NCI-H2227 treated with DMSO at 0.1 percent for 48 hours (cell line): Measurements from ENCODE around the gene SNRK.

Experiments used
- DNase-seq: peaks from one replicate; lab custom pipeline; 2025; lab: John Stamatoyannopoulos, UW

The SNRK gene

GRCh38 chr3:43316783-43317460 lies 30.6 kb downstream of the SNRK start:
- no peak for DNase-seq

GRCh38 chr3:43317461-43318316 lies 31.3 kb downstream of the SNRK start:
- no peak for DNase-seq

GRCh38 chr3:43319376-43319775 lies 33.0 kb downstream of the SNRK start:
- no peak for DNase-seq

GRCh38 chr3:43319794-43320193 lies 33.5 kb downstream of the SNRK start:
- DNase-seq = no peak

GRCh38 chr3:43320288-43320687 lies 33.9 kb downstream of the SNRK start:
- DNase-seq = no peak

GRCh38 chr3:43323541-43323940 lies 37.2 kb downstream of the SNRK start:
- no peak for DNase-seq

GRCh38 chr3:43326891-43327581 lies 40.7 kb downstream of the SNRK start:
- DNase-seq = no peak

- DNase-seq = no peak
These were observed 41.2 kb downstream of the SNRK start for GRCh38 chr3:43327582-43327979.

- DNase-seq = no peak
These were observed 42.3 kb downstream of the SNRK start for GRCh38 chr3:43328653-43329052.

GRCh38 chr3:43330981-43331380 lies 44.6 kb downstream of the SNRK start:
- no peak for DNase-seq

GRCh38 chr3:43331381-43331780 lies 45.0 kb downstream of the SNRK start:
- DNase-seq = no peak

GRCh38 chr3:43334976-43335375 lies 48.6 kb downstream of the SNRK start:
- no peak for DNase-seq

- DNase-seq = no peak
These were observed 49.5 kb downstream of the SNRK start for GRCh38 chr3:43335799-43336198.

- no peak for DNase-seq
These were observed 52.0 kb downstream of the SNRK start for GRCh38 chr3:43338295-43338694.

GRCh38 chr3:43340403-43340802 lies 54.1 kb downstream of the SNRK start:
- no peak for DNase-seq

GRCh38 chr3:43341788-43342187 lies 55.4 kb downstream of the SNRK start:
- no peak for DNase-seq

- no peak for DNase-seq
These were observed 56.8 kb downstream of the SNRK start for GRCh38 chr3:43343185-43343584.

- no peak for DNase-seq
These were observed 57.5 kb downstream of the SNRK start for GRCh38 chr3:43343815-43344214.

- no peak for DNase-seq
These were observed 58.2 kb downstream of the SNRK start for GRCh38 chr3:43344520-43344919.

GRCh38 chr3:43345246-43345645 lies 58.9 kb downstream of the SNRK start:
- no peak for DNase-seq

GRCh38 chr3:43345877-43346276 lies 59.5 kb downstream of the SNRK start:
- no peak for DNase-seq

- no peak for DNase-seq
These were observed 60.8 kb downstream of the SNRK start for GRCh38 chr3:43346978-43347749.
